Measurements from ENCODE around the gene SLC22A4.

The SLC22A4 gene

DNA sequence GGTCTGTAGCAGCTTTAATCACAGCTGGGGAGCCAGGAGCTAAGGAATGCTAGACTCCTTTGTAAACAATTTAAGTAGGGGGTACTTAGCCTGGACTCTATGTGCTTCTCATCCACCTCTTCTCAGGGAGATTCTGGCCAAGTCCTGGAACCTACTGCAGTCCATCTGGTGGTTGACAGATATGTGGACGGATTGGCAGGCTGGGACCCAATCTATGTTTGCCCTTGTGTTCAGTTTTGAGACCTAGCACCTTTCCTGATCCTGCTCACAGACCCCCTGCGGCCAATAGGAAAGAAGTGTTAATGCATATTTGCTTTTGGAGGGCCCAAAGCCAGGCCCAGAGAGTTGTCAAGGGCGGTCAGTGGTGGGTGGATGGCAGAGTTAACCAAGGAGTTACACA lies 81.8 kb downstream of the SLC22A4 start:
- no peak for DNase-seq (ENCODE audit: low spot score)

DNA sequence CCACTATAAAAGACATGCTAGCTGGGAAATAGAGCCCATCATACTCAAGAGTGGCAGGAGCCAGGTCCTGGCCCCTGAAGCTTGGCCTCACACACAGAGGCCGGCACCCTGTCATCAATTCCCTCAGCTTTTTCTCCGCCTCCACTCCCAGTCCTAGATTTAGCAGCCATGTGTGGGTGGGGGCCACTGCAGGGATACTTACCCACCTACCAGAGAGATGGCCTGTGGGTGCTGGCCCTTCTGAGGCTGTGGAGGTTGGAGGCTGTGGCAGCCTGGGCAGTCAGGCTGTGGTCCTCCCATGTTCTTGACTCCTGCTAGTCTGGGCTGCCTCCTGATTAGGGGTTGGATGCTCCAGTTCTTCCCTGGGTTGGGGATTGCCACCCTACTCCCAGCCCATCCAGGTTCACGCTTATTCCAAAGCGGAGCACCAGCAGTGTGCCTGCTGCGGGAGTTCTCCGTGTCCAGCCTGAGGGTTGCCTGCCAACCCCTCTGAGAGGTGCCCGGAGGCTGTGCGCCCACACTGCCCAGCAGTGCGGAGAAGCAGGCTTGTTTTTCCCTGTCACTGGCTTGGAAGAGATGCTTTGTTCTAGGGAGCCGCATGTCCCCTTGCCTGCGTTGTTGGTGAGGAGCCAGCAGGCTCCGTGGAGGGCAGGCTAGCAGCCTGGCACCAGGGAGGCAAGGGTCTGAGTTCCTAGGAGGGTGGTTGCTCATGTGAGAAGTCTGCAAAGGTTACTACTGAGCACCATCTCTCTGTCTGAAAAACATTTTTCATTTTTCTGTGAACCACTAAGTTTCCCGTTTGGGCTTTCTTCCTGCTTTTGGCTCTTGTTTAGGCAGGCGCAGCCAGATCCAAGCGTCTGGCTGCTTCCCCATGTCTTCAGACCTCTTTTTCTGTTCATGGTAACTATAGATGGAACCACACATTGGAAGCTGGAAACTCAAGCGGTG lies 82.8 kb downstream of the SLC22A4 start:
- no peak for DNase-seq (ENCODE audit: low spot score)

DNA sequence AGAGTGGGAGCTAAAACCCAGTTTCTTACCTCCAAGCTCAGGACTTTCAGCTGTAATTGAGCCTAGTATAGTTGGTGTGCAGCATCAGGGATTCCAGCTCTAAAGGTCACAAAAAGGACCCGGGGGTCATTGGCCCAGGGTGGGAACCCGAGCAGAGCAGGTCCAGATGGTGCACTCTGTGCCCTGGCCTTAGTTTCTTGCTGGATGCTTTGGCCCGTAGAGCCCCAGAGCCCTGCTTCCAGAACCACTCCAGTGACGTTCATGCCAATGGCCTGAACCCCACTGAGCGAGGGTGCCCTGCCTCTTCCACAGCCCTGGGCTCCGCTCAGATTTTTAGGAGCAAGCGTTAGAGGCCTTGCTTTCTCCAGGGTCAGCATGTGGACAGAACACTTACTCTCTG lies 83.5 kb downstream of the SLC22A4 start:
- no peak for DNase-seq (ENCODE audit: low spot score)

DNA sequence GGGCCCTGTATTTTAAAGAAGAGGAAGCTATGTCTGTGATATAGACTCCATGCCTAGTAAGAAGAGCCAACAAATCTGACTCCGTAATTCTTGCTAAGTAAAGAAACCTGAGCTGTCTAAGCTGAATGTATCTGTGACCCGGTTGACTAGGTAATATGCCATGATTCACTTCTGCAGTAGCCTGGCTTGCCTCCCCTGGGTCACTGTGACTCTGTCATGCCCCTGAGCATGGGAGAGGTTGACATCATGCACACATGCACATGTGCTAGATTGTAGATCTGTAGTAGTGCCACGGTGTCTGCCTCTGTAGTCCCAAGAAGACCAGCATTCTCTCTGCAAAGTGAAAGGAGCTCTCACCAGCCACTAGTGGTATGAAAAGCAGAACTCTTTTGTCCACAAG lies 84.4 kb downstream of the SLC22A4 start:
- DNase-seq (ENCODE audit: low spot score), result no peak

DNA sequence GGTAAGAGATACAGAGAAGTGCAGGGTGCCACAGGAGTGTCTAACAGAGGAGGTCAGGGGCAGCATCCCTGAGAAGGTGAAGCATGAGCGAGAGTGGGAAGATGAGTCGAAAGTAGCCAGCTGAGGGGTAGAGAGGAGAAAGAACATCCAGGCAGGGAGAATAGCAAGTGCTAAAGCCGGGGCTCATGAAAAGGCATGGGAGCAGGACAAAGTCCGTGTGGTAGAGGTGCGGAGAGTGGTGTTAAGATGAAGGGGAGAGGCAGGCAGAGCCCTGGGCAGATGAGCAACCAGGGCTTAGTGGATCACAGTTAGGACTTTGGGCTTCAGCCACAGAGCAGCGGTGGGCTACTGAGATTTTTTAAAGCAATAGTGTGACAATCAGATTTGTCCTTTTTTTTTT lies 85.9 kb downstream of the SLC22A4 start:
- no peak for DNase-seq (ENCODE audit: low spot score)

DNA sequence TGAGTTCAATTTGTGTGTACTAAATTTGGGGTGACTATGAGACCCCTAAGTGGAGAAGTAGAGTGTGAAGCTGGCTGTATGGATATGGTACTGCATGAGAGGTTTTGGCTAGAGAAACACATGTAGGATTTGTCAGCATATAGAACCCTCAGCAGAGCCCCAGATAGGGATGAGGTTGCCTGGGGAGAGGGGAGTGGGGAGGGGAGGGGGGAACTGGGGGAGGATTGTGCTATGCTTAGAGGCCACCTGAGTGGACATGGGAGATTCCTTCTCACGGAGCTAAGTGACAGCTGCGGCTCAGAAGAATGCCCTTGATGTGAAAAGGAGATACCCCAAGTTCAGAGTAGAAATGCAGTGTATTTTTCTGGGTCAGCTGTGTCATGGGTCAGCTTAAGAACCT lies 86.5 kb downstream of the SLC22A4 start:
- no peak for DNase-seq (ENCODE audit: low spot score)

DNA sequence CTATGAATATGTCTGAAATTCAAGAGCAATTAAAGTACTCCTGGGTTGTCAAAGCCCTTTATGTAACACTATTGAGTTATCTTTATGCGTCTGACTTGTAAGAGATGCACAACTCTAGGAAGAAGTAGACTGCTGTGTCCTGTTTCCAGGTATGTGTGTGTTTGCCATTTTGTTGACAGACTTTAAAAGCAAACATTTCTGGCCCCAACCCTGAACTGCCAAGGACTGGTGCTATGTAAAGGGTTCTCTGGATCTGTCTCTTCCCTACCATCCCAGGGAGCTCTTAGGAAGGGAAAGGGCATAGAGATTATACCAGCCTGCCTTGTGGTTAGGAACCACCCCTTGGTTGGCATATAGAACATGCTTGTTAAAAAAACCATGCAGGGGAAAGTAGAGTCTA lies 87.4 kb downstream of the SLC22A4 start:
- no peak for DNase-seq (ENCODE audit: low spot score)

DNA sequence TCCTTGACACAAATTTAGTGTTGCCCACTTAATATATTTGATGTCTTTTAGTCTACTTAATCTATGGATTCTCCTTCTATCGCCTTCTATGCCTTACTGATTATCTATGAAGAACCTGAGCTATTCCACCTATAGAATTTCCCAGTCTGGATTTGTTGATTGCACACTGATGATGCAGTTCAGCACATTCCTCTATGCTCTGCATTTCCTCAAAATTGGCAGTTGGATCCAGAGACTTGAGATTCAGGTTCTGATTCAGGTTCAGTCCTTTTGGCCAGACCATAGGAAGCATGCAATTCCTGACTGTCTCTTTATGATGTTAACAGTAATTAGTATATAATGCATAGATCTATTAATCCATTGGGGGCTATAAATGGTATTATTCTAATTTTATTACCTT lies 89.1 kb downstream of the SLC22A4 start:
- no peak for DNase-seq (ENCODE audit: low spot score)

DNA sequence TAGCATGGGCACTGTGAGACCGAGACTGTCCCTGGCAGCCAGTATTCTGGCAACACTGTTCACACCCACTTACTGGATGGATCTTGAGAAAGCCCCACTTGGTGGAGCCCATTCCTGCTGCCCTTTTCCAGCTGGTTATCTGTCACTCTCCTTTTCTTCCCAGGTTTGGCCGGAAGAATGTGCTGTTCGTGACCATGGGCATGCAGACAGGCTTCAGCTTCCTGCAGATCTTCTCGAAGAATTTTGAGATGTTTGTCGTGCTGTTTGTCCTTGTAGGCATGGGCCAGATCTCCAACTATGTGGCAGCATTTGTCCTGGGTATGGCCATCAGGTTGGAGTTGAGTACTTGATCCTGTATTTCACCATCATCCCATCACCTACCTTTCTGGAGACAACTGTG lies 89.8 kb downstream of the SLC22A4 start:
- no peak for DNase-seq (ENCODE audit: low spot score)

DNA sequence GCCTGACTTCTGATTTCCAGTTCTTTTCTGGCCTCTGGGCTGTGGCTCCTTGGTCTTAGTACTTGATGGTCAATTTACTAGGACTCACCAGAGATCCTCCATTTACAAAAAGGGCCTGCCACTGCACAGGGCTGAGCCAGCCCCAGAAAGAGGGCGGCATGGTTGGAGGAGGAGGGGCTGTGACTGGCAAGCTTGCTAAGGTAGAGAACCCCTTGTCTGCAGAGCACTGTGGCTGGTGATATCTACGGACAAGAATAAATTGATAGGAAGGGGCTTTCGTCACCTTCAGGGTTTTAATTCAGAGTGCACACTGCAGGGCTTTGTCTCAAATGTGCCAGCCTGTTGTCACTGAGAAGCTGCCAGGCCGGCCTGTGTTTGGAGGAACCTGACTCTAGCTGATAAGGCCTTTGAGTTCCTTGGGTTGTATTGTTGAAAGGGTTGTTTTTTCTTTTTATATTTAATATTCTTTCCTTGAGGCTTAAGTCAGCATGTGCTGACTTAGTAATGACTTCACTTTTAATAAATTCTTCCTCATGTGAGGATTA lies 90.4 kb downstream of the SLC22A4 start:
- DNase-seq (ENCODE audit: low spot score), result no peak

DNA sequence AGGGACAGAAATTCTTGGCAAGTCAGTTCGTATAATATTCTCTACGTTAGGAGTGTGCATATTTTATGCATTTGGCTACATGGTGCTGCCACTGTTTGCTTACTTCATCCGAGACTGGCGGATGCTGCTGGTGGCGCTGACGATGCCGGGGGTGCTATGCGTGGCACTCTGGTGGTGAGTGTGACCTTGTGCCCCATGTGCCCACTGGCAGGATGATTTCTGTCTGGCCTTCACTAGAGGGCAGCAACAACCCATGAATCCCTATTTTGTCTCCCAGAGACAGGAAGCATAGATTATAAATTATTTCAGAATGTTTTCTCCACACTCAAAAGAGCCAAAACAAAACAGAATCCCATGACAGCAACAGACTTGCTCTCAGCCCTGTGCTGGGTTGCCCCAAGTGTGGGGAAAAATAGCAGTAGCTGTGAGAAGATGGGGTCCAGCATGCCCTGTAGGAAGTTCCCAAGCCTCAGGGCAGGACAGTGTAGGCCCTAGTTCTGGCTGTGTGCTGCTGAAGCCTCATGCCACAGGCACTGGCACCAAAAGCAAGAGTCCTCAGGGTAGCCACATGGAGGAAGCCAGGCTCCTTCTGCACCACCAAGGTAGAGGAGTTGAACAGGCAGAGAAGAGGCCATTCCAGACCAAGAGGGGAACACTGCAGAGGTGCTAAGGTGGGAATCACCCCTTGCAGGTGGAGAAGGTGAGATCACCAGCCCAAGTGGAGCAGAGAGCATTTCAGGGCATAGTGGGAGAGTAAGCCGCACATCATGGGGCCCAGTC lies 91.3 kb downstream of the SLC22A4 start:
- DNase-seq (ENCODE audit: low spot score), result peak; percentile 29

DNA sequence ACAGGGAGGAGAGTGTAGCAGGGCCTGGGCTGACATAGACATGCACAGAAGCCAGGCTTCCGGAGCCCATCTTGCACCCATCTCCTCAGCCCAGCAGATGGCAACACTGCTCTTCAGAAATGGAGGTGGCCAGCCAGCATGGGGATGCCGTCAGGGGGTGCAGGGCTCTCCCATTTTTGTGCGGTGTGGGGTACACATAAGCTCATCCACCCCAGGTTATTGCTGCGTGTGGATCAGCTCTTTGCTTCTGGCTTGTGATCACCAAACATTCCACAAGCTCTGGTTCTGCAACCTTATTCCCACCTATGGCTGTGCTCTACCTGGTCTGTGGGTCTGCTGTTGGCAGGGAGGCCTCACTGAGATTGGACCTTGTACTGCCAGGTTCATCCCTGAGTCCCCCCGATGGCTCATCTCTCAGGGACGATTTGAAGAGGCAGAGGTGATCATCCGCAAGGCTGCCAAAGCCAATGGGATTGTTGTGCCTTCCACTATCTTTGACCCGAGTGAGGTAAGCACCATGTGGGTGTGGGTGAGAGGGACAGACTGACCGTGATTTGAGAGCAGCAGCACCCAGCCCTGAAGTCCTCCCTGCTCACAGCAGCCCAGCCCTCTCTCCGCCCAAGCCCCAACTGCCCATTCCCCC lies 92.6 kb downstream of the SLC22A4 start:
- DNase-seq (ENCODE audit: low spot score), result peak; percentile 53

DNA sequence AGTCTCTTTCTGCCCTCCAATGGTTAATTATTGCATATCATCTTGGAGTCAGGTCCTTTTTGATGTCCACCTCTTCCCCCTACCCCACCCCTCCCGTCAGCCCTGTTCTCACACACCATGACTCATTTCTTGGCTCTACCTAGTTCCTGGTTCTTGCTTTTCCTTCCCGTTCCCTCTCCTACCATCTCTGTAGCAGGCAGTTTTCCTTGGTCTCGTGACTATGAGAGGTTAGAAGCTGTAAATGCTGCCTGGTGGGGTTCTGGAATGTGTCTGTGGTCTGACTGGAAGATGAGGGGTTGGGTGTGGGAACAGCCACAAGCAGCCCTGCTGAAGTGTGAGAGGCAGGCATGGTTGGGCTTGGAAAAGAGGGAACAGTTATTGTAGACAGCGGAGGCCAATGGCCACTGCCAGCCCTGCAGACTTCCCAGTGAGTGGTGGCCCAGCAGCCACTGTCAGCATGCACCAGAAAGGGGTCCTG lies 93.5 kb downstream of the SLC22A4 start:
- no peak for DNase-seq (ENCODE audit: low spot score)

DNA sequence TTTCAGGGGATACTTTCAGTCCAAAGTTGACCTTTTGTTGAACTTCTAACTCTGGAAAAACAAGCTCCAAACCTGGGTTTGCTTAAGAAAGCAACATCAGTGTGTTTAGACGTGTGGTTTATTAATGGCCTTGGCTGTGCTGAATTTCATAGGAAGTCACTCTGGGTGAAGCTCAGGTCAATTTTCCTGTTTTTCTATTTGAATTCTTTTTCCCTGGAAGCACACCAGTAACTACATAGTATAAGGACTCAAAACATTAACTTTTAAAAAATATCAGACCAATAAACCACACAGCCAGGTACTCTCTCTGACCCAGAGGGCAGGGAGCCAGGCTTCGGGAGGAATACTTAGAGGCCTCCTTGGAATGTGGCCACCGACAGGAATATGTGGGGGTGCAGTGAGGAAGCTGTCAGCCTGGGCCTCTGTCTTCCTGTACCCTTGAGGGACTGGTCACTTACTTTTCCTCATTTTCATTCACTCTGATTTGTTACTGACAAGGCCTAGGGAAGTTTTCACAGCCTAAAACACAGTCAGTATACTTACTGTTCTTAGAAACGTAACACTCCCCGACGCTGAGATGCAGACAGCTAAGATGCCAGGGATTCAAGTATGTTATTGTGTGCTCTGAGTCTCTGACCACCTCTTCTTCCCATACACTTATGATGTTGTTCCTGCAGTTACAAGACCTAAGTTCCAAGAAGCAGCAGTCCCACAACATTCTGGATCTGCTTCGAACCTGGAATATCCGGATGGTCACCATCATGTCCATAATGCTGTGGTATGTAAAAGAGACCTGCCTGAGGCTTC lies 94.3 kb downstream of the SLC22A4 start:
- DNase-seq (ENCODE audit: low spot score), result no peak

DNA sequence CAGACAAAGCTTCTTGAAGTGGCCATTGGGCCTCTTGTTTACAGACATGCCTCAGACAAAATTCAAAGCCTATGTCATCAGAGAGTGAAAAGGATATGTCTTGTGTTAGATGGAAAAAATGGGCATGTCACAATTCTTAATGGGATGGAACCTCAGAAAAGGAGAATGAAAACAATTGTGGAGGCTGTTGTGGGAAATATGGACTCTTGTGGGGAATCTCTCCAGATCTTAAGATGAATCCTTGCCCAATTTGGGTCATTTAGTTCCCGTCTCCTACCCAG lies 94.8 kb downstream of the SLC22A4 start:
- no peak for DNase-seq (ENCODE audit: low spot score)

DNA sequence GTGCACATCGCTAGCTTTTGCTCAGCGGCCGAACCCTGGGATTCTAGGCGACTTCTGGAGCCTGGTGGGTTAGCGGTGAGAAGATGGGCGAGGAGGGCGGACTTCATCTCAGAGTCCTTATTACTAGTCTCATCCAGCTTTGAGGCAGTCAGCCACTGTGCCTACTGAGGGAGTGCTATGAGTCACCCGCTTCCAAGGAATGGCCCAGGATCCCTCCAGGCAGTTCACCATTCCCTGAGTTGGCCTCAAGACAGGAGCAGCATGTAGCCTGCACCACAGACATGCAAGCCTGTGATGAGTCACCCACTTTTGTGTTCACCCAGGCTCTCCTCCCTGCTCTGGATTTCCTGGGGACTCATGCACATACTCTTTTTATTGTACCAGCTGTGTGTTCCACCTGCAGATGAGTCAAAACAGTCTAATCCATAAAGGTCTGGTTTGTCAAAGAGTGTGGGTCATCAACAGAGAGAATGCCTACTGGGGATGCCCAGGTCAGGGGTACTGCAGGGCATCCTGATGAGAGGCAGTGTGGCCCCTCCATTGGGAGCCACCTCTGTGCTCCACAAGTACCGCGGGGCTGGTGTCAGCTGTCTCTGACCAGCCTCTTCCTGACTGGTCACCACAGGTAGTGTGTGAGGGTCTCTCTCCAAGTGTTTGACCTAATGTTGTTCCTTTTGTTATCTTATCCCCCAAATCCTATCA lies 95.5 kb downstream of the SLC22A4 start:
- DNase-seq (ENCODE audit: low spot score), result no peak

DNA sequence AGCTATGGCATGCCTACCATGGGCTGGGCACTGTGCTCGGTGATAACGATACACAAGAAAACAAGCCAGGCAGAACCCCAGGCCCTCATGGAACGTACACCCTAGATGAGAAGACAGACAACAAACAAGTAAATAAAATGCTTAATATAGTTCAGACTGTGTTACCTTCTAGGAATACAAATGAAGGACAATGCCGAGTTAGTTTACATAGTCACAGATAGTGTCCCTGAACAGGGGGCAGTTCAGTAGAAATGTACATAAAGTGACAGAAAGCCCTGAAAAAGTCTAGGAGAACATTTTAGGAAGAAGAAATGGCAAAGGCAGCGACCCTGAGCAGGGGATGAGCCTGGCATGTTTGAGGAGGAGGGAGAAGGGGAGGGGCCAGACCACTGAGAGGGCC lies 97.1 kb downstream of the SLC22A4 start:
- no peak for DNase-seq (ENCODE audit: low spot score)

DNA sequence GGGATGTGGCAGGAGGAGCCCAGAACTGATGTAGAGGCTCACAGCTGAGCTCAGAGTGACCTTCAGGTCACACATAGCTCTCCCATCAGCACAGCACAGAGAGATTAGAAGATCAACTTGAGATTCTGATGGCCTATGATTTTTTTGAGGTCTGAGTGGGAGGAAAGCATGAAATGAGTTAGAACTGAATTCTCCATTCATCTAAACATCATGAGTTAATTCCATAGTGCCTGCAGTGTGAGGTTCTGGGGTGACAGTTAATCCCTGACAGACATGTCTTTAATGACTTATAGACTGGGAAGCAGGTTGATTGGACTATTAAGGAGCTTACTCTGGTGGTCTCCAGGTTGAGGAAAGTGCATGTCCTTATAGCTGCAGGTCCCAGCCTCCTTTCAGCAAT lies 97.7 kb downstream of the SLC22A4 start:
- DNase-seq (ENCODE audit: low spot score), result no peak

DNA sequence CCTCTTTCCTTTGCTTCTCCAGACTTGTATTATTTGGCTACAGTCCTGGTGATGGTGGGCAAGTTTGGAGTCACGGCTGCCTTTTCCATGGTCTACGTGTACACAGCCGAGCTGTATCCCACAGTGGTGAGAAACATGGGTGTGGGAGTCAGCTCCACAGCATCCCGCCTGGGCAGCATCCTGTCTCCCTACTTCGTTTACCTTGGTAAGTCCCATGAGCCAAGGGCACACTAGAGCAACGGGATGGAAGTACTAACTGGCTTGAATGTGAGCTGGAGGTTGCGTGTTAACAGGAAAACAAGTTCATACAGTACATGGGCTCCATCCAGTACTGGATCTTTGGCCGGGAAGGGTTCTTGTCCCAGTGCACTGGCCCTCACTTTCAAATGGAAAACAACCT lies 98.2 kb downstream of the SLC22A4 start:
- DNase-seq (ENCODE audit: low spot score), result no peak

DNA sequence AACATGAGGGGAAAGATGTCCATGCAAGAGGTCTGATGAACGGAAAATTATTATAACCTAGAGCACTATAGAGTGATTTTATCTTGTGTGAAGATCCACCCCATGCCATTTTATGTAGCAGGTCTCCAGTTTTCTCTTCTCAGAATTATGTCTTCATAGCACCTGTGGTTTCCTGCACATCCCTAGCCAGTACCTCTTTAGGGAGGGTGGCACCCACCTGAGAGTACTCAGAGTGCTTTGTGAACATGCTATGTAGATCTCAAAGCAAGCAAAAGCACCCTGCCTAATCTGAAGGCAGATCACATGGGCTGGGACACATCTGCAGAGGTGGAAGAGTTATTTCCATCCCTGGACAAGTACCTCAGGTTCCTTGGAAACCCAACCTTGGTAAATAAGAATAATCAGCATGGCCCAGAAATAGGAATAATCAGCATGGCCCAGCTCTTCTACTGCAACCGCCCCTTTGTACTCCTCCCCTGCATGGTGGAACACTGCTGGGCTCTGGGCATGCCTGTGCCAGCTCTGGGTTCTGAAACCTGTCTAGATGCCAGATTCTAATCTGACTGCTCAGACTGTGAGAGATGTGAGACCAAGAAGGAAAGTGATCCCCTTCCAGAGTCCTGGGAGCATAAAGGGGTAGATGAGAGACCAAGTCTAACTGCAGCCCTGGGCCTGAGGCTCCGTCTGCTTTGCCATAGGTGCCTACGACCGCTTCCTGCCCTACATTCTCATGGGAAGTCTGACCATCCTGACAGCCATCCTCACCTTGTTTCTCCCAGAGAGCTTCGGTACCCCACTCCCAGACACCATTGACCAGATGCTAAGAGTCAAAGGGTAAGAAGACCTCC lies 99.0 kb downstream of the SLC22A4 start:
- no peak for DNase-seq (ENCODE audit: low spot score)
